Liver (tissue), 3 donors: ENCODE measurements around the gene TSPYL4.

ENCODE experiments used
- ATF3 ChIP-seq: IDR thresholded peaks from 2 replicates; pipeline ENCODE4 v1.6.1; 2016; ENCODE audit warnings: antibody characterized with exemption
- CTCF ChIP-seq: fragments of 150-350 bp; IDR thresholded peaks from 2 replicates; pipeline ENCODE4 v1.5.1; 2017; ENCODE audit warnings: improper control_type of control experiment, low read depth, low read length; ENCODE audit not compliant: missing input control
- EGR1 ChIP-seq, 2 donors: IDR thresholded peaks; 2 replicates each; pipeline ENCODE4 v1.6.1; 2016 to 2018; ENCODE audit warnings: antibody characterized with exemption in 2 of 2, low read depth in 2 of 2
- GABPA ChIP-seq, 2 donors: IDR thresholded peaks in 1 of 2; conservative IDR thresholded peaks in 1 of 2; 2 replicates each; pipeline ENCODE4 v1.6.1; 2016; ENCODE audit warnings: antibody characterized with exemption in 2 of 2, mild to moderate bottlenecking in 1 of 2, moderate library complexity in 1 of 2
- HNF4G ChIP-seq: IDR thresholded peaks from 2 replicates; pipeline ENCODE4 v1.6.1; 2016; ENCODE audit warnings: antibody characterized with exemption
- MAX ChIP-seq: IDR thresholded peaks from 2 replicates; pipeline ENCODE4 v1.6.1; 2016; ENCODE audit warnings: antibody characterized with exemption
- NR2F2 ChIP-seq: IDR thresholded peaks from 2 replicates; pipeline ENCODE4 v1.6.1; 2016; ENCODE audit warnings: antibody characterized with exemption
- REST ChIP-seq: IDR thresholded peaks from 2 replicates; pipeline ENCODE4 v1.6.1; 2016; ENCODE audit warnings: antibody characterized with exemption, mild to moderate bottlenecking
- SP1 ChIP-seq: IDR thresholded peaks from 2 replicates; pipeline ENCODE4 v1.6.1; 2018; ENCODE audit warnings: antibody characterized with exemption, mild to moderate bottlenecking
- ZBTB33 ChIP-seq: IDR thresholded peaks from 2 replicates; pipeline ENCODE4 v1.6.1; 2016; ENCODE audit warnings: antibody characterized with exemption
- donor health status: healthy.
- donor health status: healthy.

GRCh38 chr6:116267836-116268588 lies 14.1 kb upstream of the TSPYL4 start:
- TF ChIP-seq ZBTB33: no peak
- TF ChIP-seq ATF3: no peak
- no peak for TF ChIP-seq CTCF
- no peak for TF ChIP-seq REST
- no peak for TF ChIP-seq EGR1 (IDR thresholded peaks at IDR 0.05; ENCODE audit: low read depth in 2 of 2)
- TF ChIP-seq GABPA (IDR thresholded peaks at IDR 0.05 in 1 of 2, conservative IDR thresholded peaks at IDR 0.05 in 1 of 2): no peak
- TF ChIP-seq MAX: no peak
- no peak for TF ChIP-seq NR2F2
- no peak for TF ChIP-seq HNF4G
- TF ChIP-seq SP1: no peak
